ENCODE data around the gene OXT. TPM values are rescaled to one million over a fixed set of nuclear protein-coding genes. Genes with fewer than 3 reads are reported as not detected.

OXT gene
- total RNA-seq, 1 experiment from 2014 or later = not detected

- Histone ChIP-seq H2BK20ac (ENCODE audit: low read depth, low read length, poor library complexity, severe bottlenecking) (no peak overlapping the region), H3K79me2 (ENCODE audit: insufficient read depth, low read length) (no peaks in the 10 kb centered on the region), H3K79me1 (ENCODE audit: insufficient read depth, low read depth, low read length, poor library complexity, severe bottlenecking) (no peaks in the 10 kb centered on the region), H3K23ac (ENCODE audit: insufficient read length, low read depth, low read length) (no peak overlapping the region), H2BK15ac (ENCODE audit: low read depth, low read length) (no peak overlapping the region), H3K9me3 (ENCODE audit: control insufficient read depth, low read depth, low read length) (no peaks in the 10 kb centered on the region), H2BK5ac (ENCODE audit: insufficient read length, low read length) (no peak overlapping the region), H3K4ac (ENCODE audit: low read depth, low read length) (no peak overlapping the region), H3K27ac (ENCODE audit: insufficient read length, low read depth, low read length) (no peak overlapping the region), H3K9ac (ENCODE audit: extremely low read depth, insufficient read length, low read length) (no peak overlapping the region), H3K56ac (ENCODE audit: insufficient read length, low read depth, low read length) (no peak overlapping the region), H2AFZ (ENCODE audit: low read length) (no peak overlapping the region), H3T11ph (ENCODE audit: low read length) (no peak overlapping the region), H3K23me2 (ENCODE audit: insufficient read length, low read depth, low read length, poor library complexity, severe bottlenecking) (no peaks in the 10 kb centered on the region), H2AK5ac (ENCODE audit: insufficient read length, low read length) (no peak overlapping the region), H3K4me1 (ENCODE audit: insufficient read depth, low read length) (no peaks in the 10 kb centered on the region), H3K18ac (ENCODE audit: insufficient read length, low read depth, low read length) (no peak overlapping the region), H4K8ac (replicated peaks; ENCODE audit: insufficient read length, low read depth, low read length) (no peak overlapping the region), H3K27me3 (ENCODE audit: insufficient read depth, low read length) (no peaks in the 10 kb centered on the region), H3K14ac (ENCODE audit: insufficient read depth, low read length) (no peak overlapping the region), H4K20me1 (ENCODE audit: control insufficient read depth, insufficient read depth, insufficient read length) (no peaks in the 10 kb centered on the region), H3K4me2 (ENCODE audit: insufficient read depth, insufficient read length, low read length) (no peak overlapping the region), H2BK120ac (ENCODE audit: low read depth, low read length, poor library complexity, severe bottlenecking) (no peak overlapping the region), H2BK12ac (ENCODE audit: insufficient read length, low read depth, low read length) (no peak overlapping the region), H4K91ac (ENCODE audit: insufficient read length, low read depth, low read length) (no peak overlapping the region), H4K5ac (ENCODE audit: insufficient read length, low read depth, low read length) (no peak overlapping the region)
- Mint-ChIP-seq H3K27ac (no peak overlapping the region), H3K36me3 (ENCODE audit: insufficient read depth in 1 of 3, low read depth in 3 of 3) (peaks cover 7 to 12% (median 11%) of the 10 kb centered on the region in 3 experiments; a peak in 6 of 7 replicates), H3K9me3 (no peaks in the 10 kb centered on the region; a peak in 1 of 5 replicates), H3K27me3 (ENCODE audit: low read depth) (no peaks in the 10 kb centered on the region), H3K4me3 (no peak overlapping the region), H3K4me1 (peaks cover 3% of the 10 kb centered on the region in 2 experiments)
- WGBS (ENCODE audit: extremely low coverage, insufficient read length, low lambda C conversion rate) = no CpG with 5 or more reads among the region's 4 CpGs
- TF ChIP-seq, protein P1, sequence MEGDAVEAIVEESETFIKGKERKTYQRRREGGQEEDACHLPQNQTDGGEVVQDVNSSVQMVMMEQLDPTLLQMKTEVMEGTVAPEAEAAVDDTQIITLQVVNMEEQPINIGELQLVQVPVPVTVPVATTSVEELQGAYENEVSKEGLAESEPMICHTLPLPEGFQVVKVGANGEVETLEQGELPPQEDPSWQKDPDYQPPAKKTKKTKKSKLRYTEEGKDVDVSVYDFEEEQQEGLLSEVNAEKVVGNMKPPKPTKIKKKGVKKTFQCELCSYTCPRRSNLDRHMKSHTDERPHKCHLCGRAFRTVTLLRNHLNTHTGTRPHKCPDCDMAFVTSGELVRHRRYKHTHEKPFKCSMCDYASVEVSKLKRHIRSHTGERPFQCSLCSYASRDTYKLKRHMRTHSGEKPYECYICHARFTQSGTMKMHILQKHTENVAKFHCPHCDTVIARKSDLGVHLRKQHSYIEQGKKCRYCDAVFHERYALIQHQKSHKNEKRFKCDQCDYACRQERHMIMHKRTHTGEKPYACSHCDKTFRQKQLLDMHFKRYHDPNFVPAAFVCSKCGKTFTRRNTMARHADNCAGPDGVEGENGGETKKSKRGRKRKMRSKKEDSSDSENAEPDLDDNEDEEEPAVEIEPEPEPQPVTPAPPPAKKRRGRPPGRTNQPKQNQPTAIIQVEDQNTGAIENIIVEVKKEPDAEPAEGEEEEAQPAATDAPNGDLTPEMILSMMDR (conservative IDR thresholded peaks at IDR 0.05) = no peak
- DNase-seq = no peak
Measured at GRCh38 chr20:3116341-3116740, 44.9 kb downstream of the OXT start.
